K562 (cell line): ENCODE results near the gene FBXL12. TPM values are rescaled to one million over a fixed set of nuclear protein-coding genes. Genes with fewer than 3 reads are reported as not detected.

Experiments used
- BACH1 ChIP-seq: fragments of 200-800 bp; sonication (Bioruptor generic); IDR thresholded peaks from 2 replicates; pipeline ENCODE4 v1.6.1; 2016; ENCODE audit warnings: missing genetic modification characterization, missing compliant biosample characterization
- CBFA2T3 ChIP-seq: fragments of 450-650 bp; IDR thresholded peaks from 2 replicates; pipeline ENCODE4 v1.6.1; 2017
- CBX2 ChIP-seq: fragments of 200-600 bp; sonication (generic); IDR thresholded peaks from one replicate; pipeline ENCODE4 v1.6.1; 2012; ENCODE audit warnings: mild to moderate bottlenecking, low read length, inconsistent platforms; ENCODE audit not compliant: insufficient read depth, poor library complexity, severe bottlenecking
- FOXA3 ChIP-seq, 2 experiments: fragments of 450-650 bp in 1 of 2; sonication (generic) in 1 of 2; formaldehyde crosslinking; IDR thresholded peaks in 1 of 2; conservative IDR thresholded peaks in 1 of 2; 2 replicates each; pipeline versions ENCODE4 v1.4.0 to v1.8.0; 2020 to 2022; ENCODE audit warnings: mild to moderate bottlenecking in 2 of 2, missing genetic modification reagents in 1 of 2
- FUS ChIP-seq: fragments of 200-400 bp; formaldehyde crosslinking; optimal IDR thresholded peaks from 2 replicates; pipeline ENCODE3; 2017; ENCODE audit warnings: low read depth, low read length
- KAT2B ChIP-seq: IDR thresholded peaks from one replicate; pipeline ENCODE4 v1.6.1; 2012; ENCODE audit warnings: low read depth, mild to moderate bottlenecking, control low read depth, inconsistent platforms, low read length, moderate library complexity
- MAX ChIP-seq: sonication (generic); formaldehyde crosslinking; IDR thresholded peaks from 2 replicates; pipeline ENCODE4 v1.9.0; 2022; ENCODE audit warnings: mild to moderate bottlenecking, missing genetic modification reagents
- MGA ChIP-seq: fragments of 450-650 bp; IDR thresholded peaks from 2 replicates; pipeline ENCODE4 v1.6.1; 2016; ENCODE audit warnings: mild to moderate bottlenecking, moderate library complexity
- NFIC ChIP-seq: fragments of 450-650 bp; IDR thresholded peaks from 2 replicates; pipeline ENCODE4 v1.6.1; 2017; ENCODE audit warnings: mild to moderate bottlenecking, inconsistent platforms
- RB1 ChIP-seq: fragments of 450-650 bp; IDR thresholded peaks from 2 replicates; pipeline ENCODE4 v1.6.1; 2017; ENCODE audit warnings: low read depth, mild to moderate bottlenecking
- RBM14 ChIP-seq: fragments of 200-400 bp; formaldehyde crosslinking; IDR thresholded peaks from 2 replicates; pipeline ENCODE4 v1.6.1; 2018; ENCODE audit warnings: low read depth, mild to moderate bottlenecking, low read length, moderate library complexity, borderline replicate concordance; ENCODE audit not compliant: insufficient read depth
- SOX6 ChIP-seq: fragments of 450-650 bp; IDR thresholded peaks from 2 replicates; pipeline ENCODE4 v1.6.1; 2014; ENCODE audit warnings: mild to moderate bottlenecking
- STAT5B ChIP-seq: fragments of 250-450 bp; sonication (Bioruptor Pico); IDR thresholded peaks from 2 replicates; pipeline ENCODE4 v1.8.0; 2021; ENCODE audit warnings: mild to moderate bottlenecking, inconsistent platforms
- TBP ChIP-seq: optimal IDR thresholded peaks from 2 replicates; pipeline ENCODE3; 2011; ENCODE audit warnings: low read depth, low read length, improper control_type of control experiment
- YBX1 ChIP-seq: fragments of 450-650 bp; IDR thresholded peaks from 2 replicates; pipeline ENCODE4 v1.7.1; 2016; ENCODE audit warnings: mild to moderate bottlenecking
- ZC3H4 ChIP-seq: sonication (generic); formaldehyde crosslinking; IDR thresholded peaks from 2 replicates; pipeline ENCODE4 v1.9.0; 2021; ENCODE audit warnings: missing genetic modification reagents, borderline replicate concordance
- ZNF584 ChIP-seq: fragments of 200-800 bp; sonication (Bioruptor generic); IDR thresholded peaks from 2 replicates; pipeline ENCODE4 v1.6.1; 2016; ENCODE audit warnings: low read depth, mild to moderate bottlenecking, missing genetic modification characterization, missing compliant biosample characterization
- polyA plus RNA-seq, 8 experiments: library from polyadenylated mRNA; depleted of rRNA in 4 of 8; stranded (reverse) in 5 of 8; unstranded in 3 of 8; fragments of >200 nt; fragmentation: Nextera tagmentation in 2 of 8; fragmentation: Illumina TruSeq in 1 of 8; extraction: Ambion mirVana in 2 of 8; extraction: Trizol in 1 of 8; gene quantifications; 2 replicates each; pipeline versions ENCODE4 v1.2.1 to v1.2.3, GENCODE V29; 2011 to 2014; ENCODE audit warnings: inconsistent platforms in 1 of 8, missing spikeins in 1 of 8
- total RNA-seq, 7 experiments: library from RNA; depleted of rRNA in 6 of 7; stranded (reverse); fragments of >200 nt in 6 of 7; fragmentation: Illumina TruSeq in 2 of 7; extraction: Trizol in 2 of 7; gene quantifications; 2 replicates each; pipeline versions ENCODE4 v1.2.1 to v1.2.3, GENCODE V29; 2011 to 2021; ENCODE audit warnings: low replicate concordance in 1 of 7

The FBXL12 gene
- total and polyA plus RNA-seq, 9 of the 15 experiments (the other 6 are each of a cell fraction or from before 2014, with no cell fraction given) = 2.7 to 40.5 (median 26.5) TPM

DNA sequence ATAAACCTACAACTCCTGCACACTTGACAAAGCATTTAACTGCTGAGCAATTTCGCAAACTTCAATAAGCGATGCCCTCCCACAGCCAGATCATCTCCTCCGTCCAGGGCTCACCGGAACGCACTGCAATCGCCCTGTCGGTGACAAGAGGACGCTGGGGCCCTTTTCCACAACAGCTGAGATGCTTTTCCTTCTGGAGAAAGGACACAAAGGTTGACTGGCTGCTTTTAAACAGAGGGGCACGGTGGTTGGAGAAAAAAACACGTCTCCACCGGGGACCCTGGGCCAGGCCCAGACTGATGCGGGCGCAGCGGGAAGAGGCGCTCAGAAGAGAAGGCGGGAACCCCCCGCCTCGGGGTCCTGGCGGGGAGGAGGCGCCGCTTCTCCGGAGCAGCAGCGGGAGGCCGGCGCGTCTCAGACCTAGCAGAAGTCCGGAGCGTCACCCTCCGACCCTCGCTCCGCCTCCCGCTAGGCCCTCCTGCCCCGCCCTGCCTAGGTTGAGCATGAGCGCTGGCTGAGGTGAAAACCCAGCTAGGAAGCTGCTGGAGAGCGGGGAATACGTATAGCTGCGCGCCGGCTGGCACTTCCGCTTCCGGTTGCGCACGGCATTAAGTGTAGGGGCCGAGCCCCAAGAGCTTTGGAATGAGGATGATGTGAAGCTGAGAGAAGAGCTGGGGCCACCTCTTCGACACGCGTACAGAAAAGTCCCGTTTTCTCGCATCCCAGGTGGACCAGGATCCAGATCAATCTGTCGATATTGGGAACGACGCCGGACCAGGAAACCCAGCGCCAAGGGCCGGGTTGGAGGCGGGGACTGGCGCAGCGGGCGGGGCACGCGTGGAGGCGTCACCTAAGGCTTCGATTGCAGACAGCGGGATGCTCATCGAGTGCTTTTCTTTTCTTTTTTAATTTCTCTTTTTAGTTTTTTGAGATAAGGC, 50.4 kb downstream of the FBXL12 start, which contains the start of gene ZNF846 (continued):
- no peak for TF ChIP-seq ZNF584
- TF ChIP-seq ZC3H4 = no peak
- TF ChIP-seq BACH1 (tag) = no peak
- 0 out of 2 replicates have a peak, but pooled peaks have one; percentile 21 for TF ChIP-seq NFIC
- peak; percentile 77 for TF ChIP-seq SOX6
- no peak for TF ChIP-seq RBM14
- no peak for TF ChIP-seq KAT2B
- TF ChIP-seq TBP = no peak
- TF ChIP-seq RB1 = no peak; the same call in none of the 2 replicates
- peak; percentile 80 for TF ChIP-seq MAX (CRISPR knock-in tag)
- TF ChIP-seq CBFA2T3 = no peak
- TF ChIP-seq FUS = no peak
- TF ChIP-seq YBX1 = no peak
- TF ChIP-seq MGA = peak; percentile 83
- no peak for TF ChIP-seq CBX2
- peak in 1 of 2 experiments; percentile 12; a peak in 1 of 4 replicates for TF ChIP-seq FOXA3 (CRISPR knock-in tag; conservative IDR thresholded peaks at IDR 0.05 in 1 of 2, IDR thresholded peaks at IDR 0.05 in 1 of 2)
- TF ChIP-seq STAT5B (CRISPR knock-in tag) = no peak
